DND-41 (cell line): ENCODE results near the gene SCNN1B.

Experiments used
- EZH2 ChIP-seq: IDR thresholded peaks from 3 replicates; pipeline ENCODE4 v1.6.1; 2012; ENCODE audit warnings: borderline replicate concordance, low read depth, mild to moderate bottlenecking, moderate library complexity, low read length, inconsistent platforms; ENCODE audit not compliant: severe bottlenecking
- TF ChIP-seq, protein P1 (sequence below): IDR thresholded peaks from 2 replicates; pipeline ENCODE4 v1.5.1; 2012; ENCODE audit warnings: borderline replicate concordance, low read length, moderate library complexity, mild to moderate bottlenecking; ENCODE audit not compliant: poor library complexity, severe bottlenecking; ENCODE audit errors: extremely low read depth

- TF ChIP-seq, protein P1, sequence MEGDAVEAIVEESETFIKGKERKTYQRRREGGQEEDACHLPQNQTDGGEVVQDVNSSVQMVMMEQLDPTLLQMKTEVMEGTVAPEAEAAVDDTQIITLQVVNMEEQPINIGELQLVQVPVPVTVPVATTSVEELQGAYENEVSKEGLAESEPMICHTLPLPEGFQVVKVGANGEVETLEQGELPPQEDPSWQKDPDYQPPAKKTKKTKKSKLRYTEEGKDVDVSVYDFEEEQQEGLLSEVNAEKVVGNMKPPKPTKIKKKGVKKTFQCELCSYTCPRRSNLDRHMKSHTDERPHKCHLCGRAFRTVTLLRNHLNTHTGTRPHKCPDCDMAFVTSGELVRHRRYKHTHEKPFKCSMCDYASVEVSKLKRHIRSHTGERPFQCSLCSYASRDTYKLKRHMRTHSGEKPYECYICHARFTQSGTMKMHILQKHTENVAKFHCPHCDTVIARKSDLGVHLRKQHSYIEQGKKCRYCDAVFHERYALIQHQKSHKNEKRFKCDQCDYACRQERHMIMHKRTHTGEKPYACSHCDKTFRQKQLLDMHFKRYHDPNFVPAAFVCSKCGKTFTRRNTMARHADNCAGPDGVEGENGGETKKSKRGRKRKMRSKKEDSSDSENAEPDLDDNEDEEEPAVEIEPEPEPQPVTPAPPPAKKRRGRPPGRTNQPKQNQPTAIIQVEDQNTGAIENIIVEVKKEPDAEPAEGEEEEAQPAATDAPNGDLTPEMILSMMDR = no peak
- TF ChIP-seq EZH2 = no peak
Observed at GRCh38 chr16:23310217-23310616, 8.1 kb downstream of the SCNN1B start.
